Measurements from ENCODE around the gene BORCS8. TPM values are rescaled to one million over a fixed set of nuclear protein-coding genes. Genes with fewer than 3 reads are reported as not detected.

BORCS8 gene
- 6.3 and 7.2 TPM in 2 replicates for total RNA-seq

DNA sequence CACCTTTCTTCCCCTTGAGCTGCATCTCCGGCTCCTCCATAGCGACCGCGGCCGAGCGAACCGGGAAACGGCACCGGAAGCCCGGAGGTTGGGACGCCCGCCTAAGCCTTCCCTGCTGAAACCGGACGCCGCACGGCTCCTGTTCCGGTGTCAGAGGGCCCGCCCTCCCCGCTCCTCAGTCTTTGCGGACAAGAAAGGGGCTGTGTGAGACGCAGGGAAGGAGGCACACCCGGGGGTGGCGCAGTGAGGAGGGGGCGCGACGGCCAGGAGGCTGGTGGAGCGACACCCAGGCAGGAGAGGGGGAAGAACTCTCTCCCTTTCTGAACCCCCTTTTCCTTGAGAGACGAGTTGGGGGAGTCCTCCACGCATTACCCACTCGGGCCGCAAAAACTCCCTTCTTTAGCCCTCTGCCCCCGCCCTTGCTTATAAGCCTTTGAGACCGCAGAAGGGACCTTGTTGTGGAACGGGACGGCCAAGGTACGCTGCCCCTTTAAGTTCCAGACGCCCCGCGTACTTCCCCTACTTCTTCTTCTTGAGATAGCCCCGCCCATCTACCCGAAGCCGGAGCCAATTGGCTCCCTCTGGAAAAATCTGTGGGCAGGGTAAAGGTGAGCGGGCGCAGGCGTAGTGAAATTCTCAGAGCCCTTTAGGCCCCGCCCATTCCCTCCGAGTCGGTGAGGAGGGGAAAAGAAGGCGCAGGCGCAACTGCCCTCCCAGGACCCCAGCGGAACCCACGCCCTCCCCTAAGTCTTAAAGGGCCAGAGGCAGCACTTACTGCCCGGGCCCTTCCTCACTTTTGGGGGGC is at the start of gene BORCS8, which contains the start of gene RFXANK:
Gene BORCS8 (minus strand): TSS at position 75 of the 805 bp plus-strand sequence. CDS start 35 bp downstream, at position 40.
Gene RFXANK (plus strand): TSS at position 181 of the 805 bp plus-strand sequence. CDS start 1,689 bp downstream, outside the sequence.

DNA sequence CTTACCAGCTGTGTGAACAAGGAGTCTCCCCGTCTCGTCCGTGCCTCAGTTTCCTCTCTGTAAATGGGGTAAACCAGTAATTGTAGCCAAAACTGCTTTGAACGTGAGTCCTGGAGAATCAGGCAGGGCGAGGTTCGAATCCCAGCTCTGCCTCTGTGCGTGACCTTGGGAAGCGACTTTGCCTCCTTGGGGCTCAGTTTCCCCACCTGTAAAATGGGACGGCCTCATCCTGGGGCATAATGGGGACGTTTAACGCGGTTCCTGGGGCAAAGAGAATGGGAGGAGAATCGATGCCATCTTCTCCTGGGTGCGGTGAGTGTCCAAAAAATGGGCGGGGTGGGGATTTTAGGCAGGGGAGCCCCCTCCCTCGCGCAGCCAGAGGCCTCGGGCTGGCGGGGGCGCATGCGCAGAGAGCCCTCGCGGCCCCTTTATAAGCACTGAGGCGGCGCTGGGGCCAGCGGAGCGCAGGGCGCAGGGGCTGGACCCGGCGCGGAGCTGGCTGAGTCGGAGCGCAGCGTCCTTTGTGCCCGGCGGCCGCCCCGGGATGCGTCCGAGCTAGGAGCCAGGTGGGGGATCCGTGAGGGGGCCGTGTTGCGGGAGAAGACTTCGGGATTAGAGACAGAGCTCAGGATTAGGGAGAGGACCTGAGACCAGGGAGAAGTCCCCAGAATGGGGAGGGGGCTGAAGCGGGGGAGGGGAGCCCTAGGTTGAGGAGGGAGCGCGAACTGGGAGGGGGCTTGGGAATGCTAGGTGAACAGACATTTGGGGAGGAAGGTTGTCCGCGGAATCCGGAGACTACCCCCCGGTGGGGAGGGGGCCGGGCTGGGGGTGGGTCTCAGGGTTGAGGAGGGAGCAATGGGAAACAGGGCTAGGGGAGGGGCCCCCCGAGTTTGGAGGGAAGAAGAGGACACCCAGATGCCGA is 19.8 kb upstream of the BORCS8 start, which contains the start of gene NCAN:
Gene NCAN (plus strand): TSS at position 460 of the 922 bp plus-strand sequence. CDS start 4,996 bp downstream, outside the sequence.

DNA sequence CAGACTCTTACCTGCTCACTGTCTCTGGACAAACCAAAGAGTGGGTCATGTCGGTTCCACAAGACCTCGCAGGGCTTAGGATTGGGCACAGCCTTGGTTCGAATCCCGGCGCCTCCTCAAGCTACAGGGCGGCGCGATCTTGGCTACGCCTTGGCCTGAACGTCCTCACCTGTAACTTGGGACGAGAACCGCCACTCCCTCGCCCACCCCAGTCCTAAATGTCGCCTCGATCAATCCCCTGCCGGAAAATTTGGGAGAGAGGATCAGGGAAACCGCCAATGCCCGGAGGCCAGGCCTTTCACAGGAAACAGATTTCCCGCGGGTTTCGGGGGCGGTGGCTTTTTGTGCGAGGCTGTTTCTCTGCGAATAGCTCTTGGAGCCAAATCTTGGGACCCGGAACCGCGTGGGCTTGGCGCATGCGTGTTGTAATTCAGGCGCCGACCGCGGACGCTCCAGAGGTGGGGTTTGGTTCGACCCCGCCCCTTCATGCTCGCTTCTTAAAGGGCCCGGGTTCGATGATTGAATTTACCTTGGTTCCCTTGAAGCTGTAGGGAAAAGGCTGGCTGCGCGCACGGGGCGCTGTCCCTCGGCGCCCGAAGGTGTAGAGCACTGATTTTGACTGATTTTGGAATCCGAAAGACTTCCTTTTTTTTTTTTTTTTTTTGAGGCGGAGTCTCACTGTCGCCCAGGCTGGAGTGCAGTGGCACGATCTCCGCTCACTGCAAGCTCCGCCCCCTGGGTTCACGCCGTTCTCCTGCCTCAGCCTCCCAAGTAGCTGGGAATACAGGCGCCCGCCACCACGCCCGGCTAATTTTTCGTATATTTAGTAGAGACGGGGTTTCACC is 11.3 kb upstream of the BORCS8 start, which contains the start of gene NR2C2AP:
Gene NR2C2AP (minus strand): TSS at position 403 of the 845 bp plus-strand sequence. CDS start 354 bp downstream, at position 49.

DNA sequence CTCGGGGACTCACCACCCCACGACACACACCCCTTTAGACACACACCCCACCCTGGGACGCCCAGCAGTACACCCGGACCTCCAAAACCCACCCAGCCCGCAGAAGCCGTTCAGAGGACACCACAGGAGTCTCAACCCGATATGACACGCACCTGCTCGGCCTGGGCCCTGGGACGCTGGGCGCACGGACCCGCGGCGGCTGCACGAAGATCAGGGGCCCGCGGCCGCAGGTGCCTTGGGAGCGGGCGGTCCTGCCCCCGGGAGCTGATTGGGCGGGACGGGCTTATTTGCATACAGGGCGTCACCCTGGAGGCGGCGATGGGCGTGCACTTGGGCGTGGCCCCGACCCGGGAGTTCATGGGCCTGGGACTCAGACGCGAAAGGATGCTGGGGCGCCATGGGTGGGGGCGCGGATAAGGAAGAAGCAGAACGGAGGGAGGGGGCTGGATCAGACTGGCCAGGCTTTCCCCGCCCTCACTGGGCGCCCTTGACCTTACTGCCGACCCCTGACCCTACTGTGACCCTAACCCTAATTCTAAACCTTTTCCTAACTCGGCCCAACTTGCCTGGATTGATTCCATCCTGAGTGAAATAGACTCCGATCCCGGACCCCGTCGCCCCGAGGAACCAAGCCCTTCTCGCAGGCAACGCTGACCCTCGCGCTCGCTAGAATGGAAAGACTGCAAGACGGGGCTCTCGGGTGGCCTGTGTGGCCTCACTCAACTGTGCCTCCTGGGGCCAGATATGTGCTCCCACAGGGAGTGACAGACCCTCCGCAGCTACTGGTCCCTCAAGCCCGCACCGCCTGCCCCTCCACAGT is 21.7 kb downstream of the BORCS8 start, which contains the start of gene MEF2B:
Gene MEF2B (minus strand): TSS at position 211 of the 820 bp plus-strand sequence. CDS start 19,528 bp downstream, outside the sequence.

DNA sequence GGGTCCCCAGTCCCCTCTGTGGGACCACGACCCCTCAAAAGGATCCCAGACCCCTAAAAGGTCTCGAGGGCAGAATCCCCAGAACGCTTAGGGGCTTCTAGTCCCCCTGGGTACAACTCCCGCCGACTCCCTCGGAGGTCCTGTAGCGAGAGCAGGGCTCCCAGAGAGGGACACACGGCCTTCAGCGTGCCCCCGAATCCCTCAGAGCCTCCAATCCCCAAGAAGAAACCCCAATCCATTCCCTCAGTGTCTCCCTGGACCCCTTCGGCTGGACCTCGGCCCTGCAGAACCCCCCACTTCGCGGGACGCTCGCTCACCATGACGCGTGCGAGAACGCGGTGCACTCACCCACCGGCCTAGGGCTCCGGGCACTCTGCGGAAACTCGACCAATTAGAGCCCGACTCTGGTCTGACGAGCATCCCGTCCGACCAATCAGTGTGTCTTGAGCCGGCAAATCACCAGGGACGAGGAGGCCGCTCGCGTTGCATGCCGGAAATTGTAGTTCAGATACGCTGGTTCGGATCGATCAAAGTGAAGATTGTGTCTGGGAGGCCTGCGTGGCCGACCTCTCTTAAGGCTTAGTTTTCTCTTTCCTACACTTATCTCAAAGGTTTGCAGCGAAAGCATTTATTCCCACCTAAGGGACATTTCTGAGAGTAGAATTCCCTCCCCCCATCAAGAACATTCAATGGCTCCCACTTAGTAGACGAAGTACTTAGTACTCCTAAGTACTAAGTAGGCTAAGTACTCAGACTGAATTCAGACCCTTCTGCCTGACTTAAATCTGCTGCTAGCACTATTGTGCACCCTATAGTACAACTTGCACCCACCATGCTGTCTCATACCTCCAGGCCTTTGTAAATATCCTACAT is 53.6 kb downstream of the BORCS8 start, which contains the start of gene TMEM161A:
Gene TMEM161A (minus strand): TSS at position 370 of the 873 bp plus-strand sequence. CDS start 50 bp downstream, at position 320.

Other genes starting within 250 kb of the BORCS8 start
- 13.8 and 19.7 TPM in 2 replicates for gene SUGP2, start 158.6 kb downstream of the BORCS8 start, total RNA-seq
- 22.7 and 23.2 TPM in 2 replicates for gene ARMC6, start 158.5 kb downstream of the BORCS8 start, total RNA-seq
- gene SLC25A42, start 128.2 kb downstream of the BORCS8 start, total RNA-seq, result 6.2 and 8.1 TPM in 2 replicates
- gene TMEM161A, start 53.7 kb downstream of the BORCS8 start, total RNA-seq, result 26.7 and 31.2 TPM in 2 replicates
- gene MEF2B, start 21.9 kb downstream of the BORCS8 start, total RNA-seq, result 0.19 TPM in 1 of 2 replicates, not detected in the other
- gene RFXANK, start 106 bp upstream of the BORCS8 start, total RNA-seq, result 54.1 and 68.8 TPM in 2 replicates
- 6.4 and 9.1 TPM in 2 replicates for gene NR2C2AP, start 11.3 kb upstream of the BORCS8 start, total RNA-seq
- not detected in 2 replicates for gene NCAN, start 19.8 kb upstream of the BORCS8 start, total RNA-seq
- 1.1 and 4.5 TPM in 2 replicates for gene TM6SF2, start 81.1 kb upstream of the BORCS8 start, total RNA-seq
- 23.2 and 29.7 TPM in 2 replicates for gene SUGP1, start 128.4 kb upstream of the BORCS8 start, total RNA-seq
- 20.3 and 25.9 TPM in 2 replicates for gene MAU2, start 128.7 kb upstream of the BORCS8 start, total RNA-seq
- 37.8 and 56.0 TPM in 2 replicates for gene GATAD2A, start 213.5 kb upstream of the BORCS8 start, total RNA-seq

Measured in cardiac ventricle fibroblast (primary cell).